Endodermal cell (in vitro differentiated cells): ENCODE measurements around the gene FRMPD4. TPM values are rescaled to one million over a fixed set of nuclear protein-coding genes. Genes with fewer than 3 reads are reported as not detected.

Experiments used
- DNase-seq: peaks from one replicate; pipeline ENCODE4 v3.0.0-alpha.2; 2017
- H3K27ac ChIP-seq: 2 replicates; pipeline ENCODE4 v1.5.1; 2013; ENCODE audit warnings: mild to moderate bottlenecking, low read depth, low read length, moderate library complexity
- H3K27me3 ChIP-seq: 2 replicates; pipeline ENCODE4 v1.6.1; 2013; ENCODE audit warnings: mild to moderate bottlenecking, low read length, moderate library complexity; ENCODE audit not compliant: insufficient read depth, control insufficient read depth, poor library complexity, severe bottlenecking
- H3K36me3 ChIP-seq: 2 replicates; pipeline ENCODE4 v1.7.0; 2013; ENCODE audit warnings: mild to moderate bottlenecking, low read length, moderate library complexity; ENCODE audit not compliant: control insufficient read depth, insufficient read depth
- H3K4me1 ChIP-seq: one replicate; pipeline ENCODE4 v1.7.0; 2013; ENCODE audit warnings: low read length; ENCODE audit not compliant: control insufficient read depth, insufficient read depth
- H3K4me3 ChIP-seq: 2 replicates; pipeline ENCODE4 v1.5.1; 2013; ENCODE audit warnings: mild to moderate bottlenecking, low read length, moderate library complexity
- H3K9ac ChIP-seq: 2 replicates; pipeline ENCODE4 v1.6.1; 2013; ENCODE audit warnings: mild to moderate bottlenecking, low read length, moderate library complexity; ENCODE audit not compliant: poor library complexity, severe bottlenecking; ENCODE audit errors: extremely low read depth
- H3K9me3 ChIP-seq: 2 replicates; pipeline ENCODE4 v1.6.1; 2013; ENCODE audit warnings: mild to moderate bottlenecking, low read length, moderate library complexity; ENCODE audit not compliant: control insufficient read depth
- H3K27ac Mint-ChIP-seq: 2 replicates; pipeline ENCODE4 v1.8.0; 2020; ENCODE audit warnings: mixed read lengths
- H3K27me3 Mint-ChIP-seq: 2 replicates; pipeline ENCODE4 v1.8.0; 2021; ENCODE audit warnings: mild to moderate bottlenecking, mixed read lengths; ENCODE audit not compliant: insufficient read depth
- H3K36me3 Mint-ChIP-seq: 2 replicates; pipeline ENCODE4 v1.8.0; 2020; ENCODE audit warnings: low read depth, mixed read lengths
- H3K4me1 Mint-ChIP-seq: 2 replicates; pipeline ENCODE4 v1.8.0; 2020; ENCODE audit warnings: mixed read lengths
- H3K4me3 Mint-ChIP-seq: 2 replicates; pipeline ENCODE4 v1.8.0; 2020; ENCODE audit warnings: mild to moderate bottlenecking, moderate library complexity, mixed read lengths
- H3K9me3 Mint-ChIP-seq: 2 replicates; pipeline ENCODE4 v1.8.0; 2020; ENCODE audit warnings: mild to moderate bottlenecking, mixed read lengths
- WGBS, 2 experiments: methylation state at CpG; one replicate each; pipeline versions ENCODE4 v1.1.5 to v1.1.7; 2013; ENCODE audit warnings: missing lambda C conversion rate in 2 of 2, mixed read lengths in 1 of 2; ENCODE audit not compliant: insufficient coverage in 1 of 2, insufficient read length in 1 of 2; 5-methylcytosine and 5-hydroxymethylcytosine counted together
- total RNA-seq, 2 donors: library from RNA; stranded (reverse); fragmentation: NEBNext Ultra II Directional in 1 of 2; extraction: Animal tissue kit (Norgen Biotek cat#: 25700) in 1 of 2; gene quantifications; 2 replicates in 1 of 2; 3 replicates in 1 of 2; pipeline ENCODE4 v1.2.1, GENCODE V29; 2021
- TF ChIP-seq, protein P1 (sequence below): fragments of 200-600 bp; sonication (generic); conservative IDR thresholded peaks from 2 replicates; pipeline ENCODE4 v1.5.0; 2021; ENCODE audit warnings: antibody characterized with exemption, mild to moderate bottlenecking

FRMPD4 gene
- total RNA-seq, 2 donors from 2014 or later = 0.09 to 0.81 TPM

DNA sequence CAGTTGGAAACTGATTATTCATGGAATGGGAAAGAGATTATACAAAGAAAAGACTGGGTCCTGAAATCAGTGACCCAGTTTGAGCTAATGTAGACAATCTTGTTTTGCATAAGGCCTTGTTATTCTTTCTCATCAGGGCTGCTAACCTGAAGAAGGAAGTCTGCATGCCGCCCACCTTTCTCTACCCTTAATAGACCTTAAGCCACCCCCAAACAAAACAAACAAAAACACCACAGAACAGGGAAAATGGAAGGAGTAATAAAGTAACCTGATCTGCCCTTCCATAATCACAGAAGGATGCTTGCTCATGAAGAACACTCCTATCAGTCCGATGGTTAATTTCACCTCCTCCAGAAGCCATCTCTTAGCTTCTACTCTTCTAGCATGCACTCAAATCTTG lies 288.1 kb downstream of the FRMPD4 start:
- Mint-ChIP-seq H3K27ac (no peak overlapping the region), H3K27me3 (no peaks in the 10 kb centered on the region), H3K9me3 (peaks cover 2% of the 10 kb centered on the region), H3K4me3 (no peak overlapping the region), H3K36me3 (no peaks in the 10 kb centered on the region), H3K4me1 (peaks cover 3% of the 10 kb centered on the region)
- Histone ChIP-seq H3K4me3 (no peak overlapping the region), H3K27ac (no peak overlapping the region), H3K4me1 (no peaks in the 10 kb centered on the region), H3K9me3 (no peaks in the 10 kb centered on the region), H3K27me3 (no peaks in the 10 kb centered on the region), H3K9ac (no peak overlapping the region), H3K36me3 (no peaks in the 10 kb centered on the region)
- WGBS, 2 experiments = 100% methylated on average over 2 of the region's 2 CpGs; no CpG with 5 or more reads in 1 of the 2 experiments
- TF ChIP-seq, protein P1, sequence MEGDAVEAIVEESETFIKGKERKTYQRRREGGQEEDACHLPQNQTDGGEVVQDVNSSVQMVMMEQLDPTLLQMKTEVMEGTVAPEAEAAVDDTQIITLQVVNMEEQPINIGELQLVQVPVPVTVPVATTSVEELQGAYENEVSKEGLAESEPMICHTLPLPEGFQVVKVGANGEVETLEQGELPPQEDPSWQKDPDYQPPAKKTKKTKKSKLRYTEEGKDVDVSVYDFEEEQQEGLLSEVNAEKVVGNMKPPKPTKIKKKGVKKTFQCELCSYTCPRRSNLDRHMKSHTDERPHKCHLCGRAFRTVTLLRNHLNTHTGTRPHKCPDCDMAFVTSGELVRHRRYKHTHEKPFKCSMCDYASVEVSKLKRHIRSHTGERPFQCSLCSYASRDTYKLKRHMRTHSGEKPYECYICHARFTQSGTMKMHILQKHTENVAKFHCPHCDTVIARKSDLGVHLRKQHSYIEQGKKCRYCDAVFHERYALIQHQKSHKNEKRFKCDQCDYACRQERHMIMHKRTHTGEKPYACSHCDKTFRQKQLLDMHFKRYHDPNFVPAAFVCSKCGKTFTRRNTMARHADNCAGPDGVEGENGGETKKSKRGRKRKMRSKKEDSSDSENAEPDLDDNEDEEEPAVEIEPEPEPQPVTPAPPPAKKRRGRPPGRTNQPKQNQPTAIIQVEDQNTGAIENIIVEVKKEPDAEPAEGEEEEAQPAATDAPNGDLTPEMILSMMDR = no peak
- no peak for DNase-seq

DNA sequence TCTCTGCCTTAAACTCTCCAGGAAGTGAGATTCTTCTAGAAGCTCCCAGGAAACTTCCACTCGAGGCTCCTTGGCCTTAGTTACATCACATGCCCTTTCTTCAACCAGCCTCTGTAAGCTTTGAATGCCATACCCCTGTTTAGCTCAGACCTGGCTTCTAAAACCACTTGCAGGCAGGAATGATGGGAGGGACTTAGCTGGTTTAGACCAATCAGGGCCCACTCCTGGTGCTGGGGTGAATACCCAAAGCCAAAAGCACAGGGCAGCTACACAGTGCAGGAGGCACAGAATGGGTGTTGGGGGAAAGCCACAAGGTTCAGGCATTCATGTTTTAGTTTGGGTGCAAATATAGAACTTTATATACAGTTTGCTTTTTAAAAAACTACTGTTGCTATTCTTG lies 296.2 kb downstream of the FRMPD4 start:
- Histone ChIP-seq H3K36me3 (no peaks in the 10 kb centered on the region), H3K27ac (no peak overlapping the region), H3K9me3 (no peaks in the 10 kb centered on the region), H3K4me3 (no peak overlapping the region), H3K27me3 (no peaks in the 10 kb centered on the region), H3K4me1 (no peaks in the 10 kb centered on the region), H3K9ac (no peak overlapping the region)
- Mint-ChIP-seq H3K27ac (no peak overlapping the region), H3K4me3 (no peak overlapping the region), H3K4me1 (peaks cover 14% of the 10 kb centered on the region), H3K27me3 (no peaks in the 10 kb centered on the region), H3K36me3 (no peaks in the 10 kb centered on the region), H3K9me3 (no peaks in the 10 kb centered on the region)
- 92% methylated on average over 1 of the region's 1 CpG; no CpG with 5 or more reads in 1 of the 2 experiments for WGBS, 2 experiments
- TF ChIP-seq, protein P1 = no peak
- DNase-seq = peak; percentile 52

DNA sequence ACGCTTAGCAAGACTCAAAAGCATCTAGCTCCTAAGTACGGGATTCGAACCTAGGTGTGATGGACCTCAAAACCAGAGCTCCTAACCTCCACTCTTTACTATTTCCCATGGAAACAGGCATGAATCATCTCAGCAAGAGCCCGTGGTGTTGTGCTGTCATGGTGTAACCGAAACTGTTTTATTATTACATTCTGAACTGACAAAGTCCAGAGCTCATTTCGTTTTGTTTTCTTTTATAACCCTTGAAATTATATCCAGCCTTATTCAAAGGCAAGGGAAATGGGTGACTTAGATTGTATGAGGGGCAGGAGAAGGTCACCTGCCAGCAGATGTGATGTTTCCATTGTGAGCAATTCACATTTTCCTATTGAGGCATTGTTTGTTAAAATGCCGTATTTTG lies 301.1 kb downstream of the FRMPD4 start:
- H3K36me3 Mint-ChIP-seq = no peaks in the 10 kb centered on the region
- Histone ChIP-seq H3K4me3 (no peak overlapping the region), H3K27me3 (no peaks in the 10 kb centered on the region), H3K27ac (no peak overlapping the region), H3K9ac (no peak overlapping the region), H3K4me1 (no peaks in the 10 kb centered on the region), H3K9me3 (no peaks in the 10 kb centered on the region), H3K36me3 (no peaks in the 10 kb centered on the region)
- H3K27me3 Mint-ChIP-seq = no peaks in the 10 kb centered on the region
- 66 to 93% methylated on average over 4 to 6 of the region's 7 CpGs for WGBS, 2 experiments
- no peak overlapping the region for H3K27ac Mint-ChIP-seq
- peaks cover 23% of the 10 kb centered on the region for H3K4me1 Mint-ChIP-seq
- DNase-seq = no peak
- H3K4me3 Mint-ChIP-seq = no peak overlapping the region
- TF ChIP-seq, protein P1 = no peak
- H3K9me3 Mint-ChIP-seq = peaks cover 3% of the 10 kb centered on the region
